RWPE2 (cell line): ENCODE results near the gene WASL.

Experiments
- ATAC-seq: fragments of 200-7000 bp; cut with Tn5 transposase; 3 replicates; pipeline ENCODE4 v1.9.1; 2021; ENCODE audit warnings: low read depth
- DNase-seq: peaks from one replicate; pipeline ENCODE4 v3.0.0-alpha.2; 2020; ENCODE audit warnings: low spot score
- H3K27ac ChIP-seq: fragments of 450-650 bp; 2 replicates; pipeline ENCODE4 v1.5.1; 2017; ENCODE audit warnings: mild to moderate bottlenecking; ENCODE audit not compliant: poor library complexity, severe bottlenecking
- H3K27me3 ChIP-seq: fragments of 250-450 bp; sonication (Bioruptor Pico); 2 replicates; pipeline ENCODE4 v1.5.1; 2021; ENCODE audit warnings: mild to moderate bottlenecking, moderate library complexity; ENCODE audit not compliant: insufficient read depth, poor library complexity, severe bottlenecking
- H3K36me3 ChIP-seq: fragments of 250-450 bp; sonication (Bioruptor Pico); 2 replicates; pipeline ENCODE4 v1.5.1; 2020; ENCODE audit warnings: low read depth, mild to moderate bottlenecking, moderate library complexity
- H3K4me1 ChIP-seq: fragments of 250-450 bp; sonication (Bioruptor Pico); 2 replicates; pipeline ENCODE4 v1.5.1; 2021; ENCODE audit warnings: mild to moderate bottlenecking, moderate library complexity; ENCODE audit not compliant: insufficient read depth, poor library complexity, severe bottlenecking
- H3K4me3 ChIP-seq: fragments of 250-450 bp; sonication (Bioruptor Pico); 2 replicates; pipeline ENCODE4 v1.5.1; 2021; ENCODE audit warnings: mild to moderate bottlenecking, moderate library complexity; ENCODE audit not compliant: severe bottlenecking
- H3K9me3 ChIP-seq: fragments of 250-450 bp; sonication (Bioruptor Pico); 2 replicates; pipeline ENCODE4 v1.5.1; 2021; ENCODE audit warnings: mild to moderate bottlenecking, moderate library complexity; ENCODE audit not compliant: severe bottlenecking
- CTCF ChIP-seq: fragments of 450-650 bp; IDR thresholded peaks from one replicate; pipeline ENCODE4 v1.5.1; 2017; ENCODE audit warnings: mild to moderate bottlenecking, moderate library complexity; ENCODE audit not compliant: poor library complexity, severe bottlenecking

The WASL gene

GRCh38 chr7:123677061-123677715, 71.6 kb downstream of the WASL start:
- TF ChIP-seq CTCF: no peak
- no peaks in the 10 kb centered on the region for H3K27me3 ChIP-seq
- no peaks in the 10 kb centered on the region for H3K9me3 ChIP-seq
- peaks cover 31% of the 10 kb centered on the region for H3K4me1 ChIP-seq
- no peak overlapping the region for H3K27ac ChIP-seq
- ATAC-seq (no peak), DNase-seq (no peak)
- H3K4me3 ChIP-seq: no peak overlapping the region
- H3K36me3 ChIP-seq: peaks cover 24% of the 10 kb centered on the region

DNA sequence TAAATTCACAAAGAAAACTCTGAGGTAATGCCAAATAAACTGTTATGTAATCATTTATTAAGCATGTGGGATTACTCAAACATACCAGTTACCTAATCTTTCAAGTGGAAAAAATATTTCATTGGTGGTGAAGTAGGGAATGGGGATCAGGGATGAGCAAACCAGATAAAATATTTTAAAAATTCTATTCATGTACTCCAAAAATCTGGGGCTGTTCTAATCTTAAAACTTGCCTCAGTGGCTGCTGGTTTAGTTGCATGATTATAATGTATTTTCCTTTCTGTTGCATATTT, 73.7 kb downstream of the WASL start:
- peaks cover 9% of the 10 kb centered on the region for H3K36me3 ChIP-seq
- no peak overlapping the region for H3K4me3 ChIP-seq
- DNase-seq (no peak), ATAC-seq (peak; percentile 66)
- peak overlapping the region; percentile 88 for H3K27ac ChIP-seq
- no peaks in the 10 kb centered on the region for H3K27me3 ChIP-seq
- H3K4me1 ChIP-seq: peaks cover 31% of the 10 kb centered on the region
- H3K9me3 ChIP-seq: no peaks in the 10 kb centered on the region
- no peak for TF ChIP-seq CTCF

DNA sequence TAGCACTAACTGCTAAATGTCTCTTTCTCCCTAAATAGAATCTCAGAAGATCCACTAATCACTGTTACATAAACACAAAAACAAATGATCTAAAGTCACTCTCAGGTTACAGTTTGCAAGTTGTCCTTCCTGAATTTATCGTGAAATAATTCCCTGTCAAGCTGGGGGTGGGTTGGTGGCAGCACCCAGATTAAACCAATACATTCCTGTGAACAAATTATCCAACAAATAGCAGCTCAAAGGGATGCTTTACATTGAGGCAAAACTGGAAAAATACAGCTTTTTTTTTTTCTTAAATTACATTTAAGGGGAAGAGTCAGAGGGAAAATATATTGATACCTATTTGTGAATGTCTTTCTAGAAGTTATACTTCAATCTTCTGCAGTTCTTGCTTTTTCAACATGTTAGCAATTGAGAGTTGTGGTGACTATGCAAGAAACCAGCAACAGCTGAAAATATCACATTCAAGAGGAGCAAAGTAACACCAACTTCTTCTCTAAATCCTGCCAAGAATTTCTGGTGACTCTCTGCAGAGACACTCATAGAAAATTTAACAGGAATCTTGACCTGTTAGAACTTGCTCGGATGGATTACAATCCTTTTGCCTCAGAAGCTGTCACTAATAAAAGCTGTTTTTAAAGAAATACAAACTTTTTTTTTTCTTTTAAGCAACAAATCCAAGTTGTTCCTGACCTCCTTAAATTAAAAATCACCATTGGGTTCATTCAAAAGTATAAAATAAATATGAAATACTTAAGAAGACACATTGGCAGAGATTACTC, 74.2 kb downstream of the WASL start:
- H3K4me1 ChIP-seq: peaks cover 31% of the 10 kb centered on the region
- no peak overlapping the region for H3K4me3 ChIP-seq
- peaks cover 3% of the 10 kb centered on the region for H3K36me3 ChIP-seq
- no peaks in the 10 kb centered on the region for H3K27me3 ChIP-seq
- ATAC-seq: peak; percentile 90
- no peak for TF ChIP-seq CTCF
- no peak for DNase-seq
- peak overlapping the region; percentile 88 for H3K27ac ChIP-seq
- no peaks in the 10 kb centered on the region for H3K9me3 ChIP-seq

GRCh38 chr7:123673752-123674398, 74.9 kb downstream of the WASL start:
- Histone ChIP-seq H3K27me3 (no peaks in the 10 kb centered on the region), H3K9me3 (no peaks in the 10 kb centered on the region), H3K36me3 (no peaks in the 10 kb centered on the region), H3K4me1 (peaks cover 31% of the 10 kb centered on the region), H3K4me3 (no peak overlapping the region), H3K27ac (peak overlapping the region; percentile 88)
- ATAC-seq (0 out of 3 replicates have a peak, but pooled peaks have one; percentile 27), DNase-seq (no peak)
- TF ChIP-seq CTCF: no peak
